Type B pancreatic cell (in vitro differentiated cells): Measurements from ENCODE around the gene SIRT5. TPM values are rescaled to one million over a fixed set of nuclear protein-coding genes. Genes with fewer than 3 reads are reported as not detected.

ENCODE experiments used
- DNase-seq: peaks from one replicate; pipeline ENCODE4 v3.0.0; 2021; ENCODE audit warnings: mixed read lengths; ENCODE audit not compliant: unreplicated experiment; ENCODE audit errors: extremely low spot score
- H3K27ac Mint-ChIP-seq: 2 replicates; pipeline ENCODE4 v1.8.0; 2021; ENCODE audit warnings: mild to moderate bottlenecking, mixed read lengths
- H3K27me3 Mint-ChIP-seq: 2 replicates; pipeline ENCODE4 v1.8.0; 2021; ENCODE audit warnings: mixed read lengths
- H3K36me3 Mint-ChIP-seq: 2 replicates; pipeline ENCODE4 v1.8.0; 2021; ENCODE audit warnings: mixed read lengths
- H3K4me1 Mint-ChIP-seq: one replicate; pipeline ENCODE4 v1.8.0; 2021; ENCODE audit warnings: mixed read lengths; ENCODE audit not compliant: unreplicated experiment
- H3K4me3 Mint-ChIP-seq: 2 replicates; pipeline ENCODE4 v1.8.0; 2021; ENCODE audit warnings: mild to moderate bottlenecking, mixed read lengths
- H3K9me3 Mint-ChIP-seq: 2 replicates; pipeline ENCODE4 v1.8.0; 2021; ENCODE audit warnings: mixed read lengths
- CTCF ChIP-seq: fragments of 200-600 bp; sonication (generic); conservative IDR thresholded peaks from 2 replicates; pipeline ENCODE4 v1.5.0; 2021; ENCODE audit warnings: antibody characterized with exemption, mild to moderate bottlenecking
- total RNA-seq: library from RNA; stranded (reverse); gene quantifications from 2 replicates; pipeline ENCODE4 v1.2.1, GENCODE V29; 2021; ENCODE audit warnings: low replicate concordance

Gene SIRT5
- total RNA-seq, 1 donor from 2014 or later: 15.3 TPM

GRCh38 chr6:13648850-13649249 is 74.4 kb downstream of the SIRT5 start:
- TF ChIP-seq CTCF: no peak
- H3K4me3 Mint-ChIP-seq: peak overlapping the region; percentile 0
- no peaks in the 10 kb centered on the region for H3K27me3 Mint-ChIP-seq
- no peaks in the 10 kb centered on the region for H3K9me3 Mint-ChIP-seq
- peaks cover 8% of the 10 kb centered on the region for H3K4me1 Mint-ChIP-seq
- H3K36me3 Mint-ChIP-seq: peaks cover 15% of the 10 kb centered on the region
- H3K27ac Mint-ChIP-seq: peak overlapping the region; percentile 63
- DNase-seq: no peak

- Mint-ChIP-seq H3K27ac (peak overlapping the region; percentile 63), H3K4me3 (peak overlapping the region; percentile 0), H3K9me3 (no peaks in the 10 kb centered on the region)
Observed at GRCh38 chr6:13649393-13649792, 75.0 kb downstream of the SIRT5 start.

GRCh38 chr6:13653296-13653695 is 78.9 kb downstream of the SIRT5 start:
- TF ChIP-seq CTCF: no peak
- no peaks in the 10 kb centered on the region for H3K9me3 Mint-ChIP-seq
- H3K27me3 Mint-ChIP-seq: no peaks in the 10 kb centered on the region
- H3K4me1 Mint-ChIP-seq: peaks cover 8% of the 10 kb centered on the region
- no peak for DNase-seq
- no peak overlapping the region for H3K4me3 Mint-ChIP-seq
- peaks cover 19% of the 10 kb centered on the region for H3K36me3 Mint-ChIP-seq
- H3K27ac Mint-ChIP-seq: no peak overlapping the region

More at GRCh38 chr6:13649393-13649792, 75.0 kb downstream of the SIRT5 start:
- no peak for DNase-seq
- TF ChIP-seq CTCF: no peak
- H3K4me1 Mint-ChIP-seq: peaks cover 8% of the 10 kb centered on the region
- H3K36me3 Mint-ChIP-seq: peaks cover 15% of the 10 kb centered on the region
- H3K27me3 Mint-ChIP-seq: no peaks in the 10 kb centered on the region

- peaks cover 12% of the 10 kb centered on the region for H3K36me3 Mint-ChIP-seq
- no peak for DNase-seq
- H3K4me3 Mint-ChIP-seq: no peak overlapping the region
- H3K9me3 Mint-ChIP-seq: no peaks in the 10 kb centered on the region
- no peak overlapping the region for H3K27ac Mint-ChIP-seq
- no peaks in the 10 kb centered on the region for H3K27me3 Mint-ChIP-seq
- H3K4me1 Mint-ChIP-seq: peaks cover 2% of the 10 kb centered on the region
- TF ChIP-seq CTCF: no peak
Observed at GRCh38 chr6:13654496-13654895, 80.1 kb downstream of the SIRT5 start.

- no peak overlapping the region for H3K4me3 Mint-ChIP-seq
- no peak overlapping the region for H3K27ac Mint-ChIP-seq
- H3K9me3 Mint-ChIP-seq: no peaks in the 10 kb centered on the region
- no peaks in the 10 kb centered on the region for H3K4me1 Mint-ChIP-seq
- H3K27me3 Mint-ChIP-seq: no peaks in the 10 kb centered on the region
- no peak for TF ChIP-seq CTCF
- peaks cover 10% of the 10 kb centered on the region for H3K36me3 Mint-ChIP-seq
- DNase-seq: no peak
Observed at GRCh38 chr6:13655700-13656099, 81.3 kb downstream of the SIRT5 start.

- H3K4me1 Mint-ChIP-seq: peaks cover 5% of the 10 kb centered on the region
- H3K27ac Mint-ChIP-seq: peak overlapping the region; percentile 22
- H3K27me3 Mint-ChIP-seq: no peaks in the 10 kb centered on the region
- TF ChIP-seq CTCF: no peak
- H3K4me3 Mint-ChIP-seq: no peak overlapping the region
- H3K36me3 Mint-ChIP-seq: peaks cover 3% of the 10 kb centered on the region
- H3K9me3 Mint-ChIP-seq: no peaks in the 10 kb centered on the region
- no peak for DNase-seq
Observed at GRCh38 chr6:13660273-13660672, 85.9 kb downstream of the SIRT5 start.
